ENCODE measurements around the gene PDE6A.

GRCh38 chr5:149954798-149955197 lies 10.2 kb upstream of the PDE6A start:
- TF ChIP-seq CTCF (IDR thresholded peaks at IDR 0.05) (no peak), POLR2A (IDR thresholded peaks at IDR 0.05; ENCODE audit: low read depth) (no peak)
